ENCODE measurements around the gene CACHD1. TPM values are rescaled to one million over a fixed set of nuclear protein-coding genes. Genes with fewer than 3 reads are reported as not detected.

Gene CACHD1
- total RNA-seq, 1 donor from 2014 or later: 1.5 TPM

- no peak for DNase-seq (ENCODE audit: low read depth, low spot score)
Measured at GRCh38 chr1:64651841-64652240, 181.9 kb downstream of the CACHD1 start.

- DNase-seq (ENCODE audit: low read depth, low spot score): no peak
Measured at GRCh38 chr1:64653466-64653865, 183.5 kb downstream of the CACHD1 start.

- no peak for DNase-seq (ENCODE audit: low read depth, low spot score)
Measured at GRCh38 chr1:64654519-64655341, 184.8 kb downstream of the CACHD1 start.

- no peak for DNase-seq (ENCODE audit: low read depth, low spot score)
Measured at GRCh38 chr1:64655861-64656260, 185.9 kb downstream of the CACHD1 start.

GRCh38 chr1:64659478-64660138 is 189.7 kb downstream of the CACHD1 start:
- no peak for DNase-seq (ENCODE audit: low read depth, low spot score)

GRCh38 chr1:64663668-64664067 is 193.7 kb downstream of the CACHD1 start:
- no peak for DNase-seq (ENCODE audit: low read depth, low spot score)

- no peak for DNase-seq (ENCODE audit: low read depth, low spot score)
Measured at GRCh38 chr1:64664299-64664698, 194.4 kb downstream of the CACHD1 start.

- DNase-seq (ENCODE audit: low read depth, low spot score): no peak
Measured at GRCh38 chr1:64669098-64669675, 199.3 kb downstream of the CACHD1 start.

GRCh38 chr1:64675718-64676345 is 205.9 kb downstream of the CACHD1 start:
- DNase-seq (ENCODE audit: low read depth, low spot score): no peak

- no peak for DNase-seq (ENCODE audit: low read depth, low spot score)
Measured at GRCh38 chr1:64676386-64676785, 206.5 kb downstream of the CACHD1 start.

GRCh38 chr1:64677532-64677931 is 207.6 kb downstream of the CACHD1 start:
- DNase-seq (ENCODE audit: low read depth, low spot score): no peak

GRCh38 chr1:64678366-64678765 is 208.4 kb downstream of the CACHD1 start:
- no peak for DNase-seq (ENCODE audit: low read depth, low spot score)

- no peak for DNase-seq (ENCODE audit: low read depth, low spot score)
Measured at GRCh38 chr1:64679177-64679576, 209.2 kb downstream of the CACHD1 start.

- DNase-seq (ENCODE audit: low read depth, low spot score): no peak
Measured at GRCh38 chr1:64680599-64680998, 210.7 kb downstream of the CACHD1 start.

GRCh38 chr1:64681043-64681442 is 211.1 kb downstream of the CACHD1 start:
- DNase-seq (ENCODE audit: low read depth, low spot score): no peak

GRCh38 chr1:64683419-64683818 is 213.5 kb downstream of the CACHD1 start:
- DNase-seq (ENCODE audit: low read depth, low spot score): no peak

- no peak for DNase-seq (ENCODE audit: low read depth, low spot score)
Measured at GRCh38 chr1:64685217-64685616, 215.3 kb downstream of the CACHD1 start.

- DNase-seq (ENCODE audit: low read depth, low spot score): no peak
Measured at GRCh38 chr1:64685765-64686341, 215.9 kb downstream of the CACHD1 start.

GRCh38 chr1:64686828-64687724 is 217.1 kb downstream of the CACHD1 start:
- peak; percentile 52 for DNase-seq (ENCODE audit: low read depth, low spot score)

GRCh38 chr1:64687725-64688327 is 217.9 kb downstream of the CACHD1 start:
- peak; percentile 61 for DNase-seq (ENCODE audit: low read depth, low spot score)
